ENCODE measurements around the gene TMEM45A. TPM values are rescaled to one million over a fixed set of nuclear protein-coding genes. Genes with fewer than 3 reads are reported as not detected.
"Not testable (repeated sequence)": the region's sequence is repeated elsewhere in the genome, so short reads cannot be mapped to it uniquely, and the experiment has no call there.

TMEM45A gene
- total RNA-seq, 1 experiment from 2014 or later: 21.1 TPM

- no peak for DNase-seq (ENCODE audit: low read depth, low spot score)
- in situ Hi-C loops (cut with HindIII; ENCODE audit: low pct_unique_long_range_greater_than_20kb, low sequenced_read_pairs): no loop called here
Measured at GRCh38 chr3:100523050-100523760, 30.8 kb downstream of the TMEM45A start.

GRCh38 chr3:100525753-100526612 is 33.6 kb downstream of the TMEM45A start:
- in situ Hi-C loops (cut with HindIII; ENCODE audit: low pct_unique_long_range_greater_than_20kb, low sequenced_read_pairs): no loop called here

GRCh38 chr3:100526613-100527346 is 34.4 kb downstream of the TMEM45A start:
- no peak for DNase-seq (ENCODE audit: low read depth, low spot score)
- in situ Hi-C loops (cut with HindIII; ENCODE audit: low pct_unique_long_range_greater_than_20kb, low sequenced_read_pairs): no loop called here

More at GRCh38 chr3:100525753-100526612, 33.6 kb downstream of the TMEM45A start:
- peak; percentile 94 for DNase-seq (ENCODE audit: low read depth, low spot score)

- in situ Hi-C loops (cut with HindIII; ENCODE audit: low pct_unique_long_range_greater_than_20kb, low sequenced_read_pairs): no loop called here
- no peak for DNase-seq (ENCODE audit: low read depth, low spot score)
Measured at GRCh38 chr3:100527347-100527735, 34.9 kb downstream of the TMEM45A start.

- in situ Hi-C loops (cut with HindIII; ENCODE audit: low pct_unique_long_range_greater_than_20kb, low sequenced_read_pairs): no loop called here
- no peak for DNase-seq (ENCODE audit: low read depth, low spot score)
Measured at GRCh38 chr3:100531093-100531492, 38.7 kb downstream of the TMEM45A start.

- DNase-seq (ENCODE audit: low read depth, low spot score): peak; percentile 67
- in situ Hi-C loops (cut with HindIII; ENCODE audit: low pct_unique_long_range_greater_than_20kb, low sequenced_read_pairs): no loop called here
Measured at GRCh38 chr3:100532411-100532810, 40.0 kb downstream of the TMEM45A start.

GRCh38 chr3:100533176-100533575 is 40.8 kb downstream of the TMEM45A start:
- DNase-seq (ENCODE audit: low read depth, low spot score): no peak
- in situ Hi-C loops (cut with HindIII; ENCODE audit: low pct_unique_long_range_greater_than_20kb, low sequenced_read_pairs): no loop called here

GRCh38 chr3:100535610-100535943 is 43.2 kb downstream of the TMEM45A start:
- in situ Hi-C loops (cut with HindIII; ENCODE audit: low pct_unique_long_range_greater_than_20kb, low sequenced_read_pairs): no loop called here

GRCh38 chr3:100536093-100536492 is 43.7 kb downstream of the TMEM45A start:
- in situ Hi-C loops (cut with HindIII; ENCODE audit: low pct_unique_long_range_greater_than_20kb, low sequenced_read_pairs): no loop called here
- DNase-seq (ENCODE audit: low read depth, low spot score): peak; percentile 78

More at GRCh38 chr3:100535610-100535943, 43.2 kb downstream of the TMEM45A start:
- DNase-seq (ENCODE audit: low read depth, low spot score): no peak

- no peak for DNase-seq (ENCODE audit: low read depth, low spot score)
- in situ Hi-C loops (cut with HindIII; ENCODE audit: low pct_unique_long_range_greater_than_20kb, low sequenced_read_pairs): no loop called here
Measured at GRCh38 chr3:100537646-100538338, 45.4 kb downstream of the TMEM45A start.

- no peak for DNase-seq (ENCODE audit: low read depth, low spot score)
- in situ Hi-C loops (cut with HindIII; ENCODE audit: low pct_unique_long_range_greater_than_20kb, low sequenced_read_pairs): no loop called here
Measured at GRCh38 chr3:100538339-100538706, 45.9 kb downstream of the TMEM45A start.

- DNase-seq (ENCODE audit: low read depth, low spot score): no peak
- in situ Hi-C loops (cut with HindIII; ENCODE audit: low pct_unique_long_range_greater_than_20kb, low sequenced_read_pairs): no loop called here
Measured at GRCh38 chr3:100540791-100541334, 48.4 kb downstream of the TMEM45A start.

- DNase-seq (ENCODE audit: low read depth, low spot score); in situ Hi-C loops (cut with HindIII; ENCODE audit: low pct_unique_long_range_greater_than_20kb, low sequenced_read_pairs): not testable (repeated sequence)
Measured at GRCh38 chr3:100541428-100541827, 49.0 kb downstream of the TMEM45A start.

- in situ Hi-C loops (cut with HindIII; ENCODE audit: low pct_unique_long_range_greater_than_20kb, low sequenced_read_pairs): no loop called here
- DNase-seq (ENCODE audit: low read depth, low spot score): peak; percentile 40
Measured at GRCh38 chr3:100545371-100545770, 53.0 kb downstream of the TMEM45A start.

GRCh38 chr3:100546020-100546744 is 53.8 kb downstream of the TMEM45A start:
- no peak for DNase-seq (ENCODE audit: low read depth, low spot score)
- in situ Hi-C loops (cut with HindIII; ENCODE audit: low pct_unique_long_range_greater_than_20kb, low sequenced_read_pairs): no loop called here

GRCh38 chr3:100548053-100548452 is 55.6 kb downstream of the TMEM45A start:
- in situ Hi-C loops (cut with HindIII; ENCODE audit: low pct_unique_long_range_greater_than_20kb, low sequenced_read_pairs): no loop called here
- peak; percentile 41 for DNase-seq (ENCODE audit: low read depth, low spot score)

Data from SK-MEL-5 (cell line).